ENCODE measurements around the gene NOL7.
A peak's percentile ranks its signal among the peaks of the same experiment; 100 is the strongest.

The NOL7 gene

GRCh38 chr6:13597073-13597472, 18.1 kb upstream of the NOL7 start:
- no peak for DNase-seq

- no peak for DNase-seq
Measured at GRCh38 chr6:13600036-13600435, 15.1 kb upstream of the NOL7 start.

GRCh38 chr6:13604135-13604534, 11.0 kb upstream of the NOL7 start:
- no peak for DNase-seq

- DNase-seq: no peak
Measured at GRCh38 chr6:13604546-13605416, 10.4 kb upstream of the NOL7 start.

- DNase-seq: no peak
Measured at GRCh38 chr6:13605634-13606033, 9.5 kb upstream of the NOL7 start.

- DNase-seq: no peak
Measured at GRCh38 chr6:13611715-13612114, 3.4 kb upstream of the NOL7 start.

GRCh38 chr6:13613029-13613594, 2.0 kb upstream of the NOL7 start:
- no peak for DNase-seq

GRCh38 chr6:13614126-13614925, 809 bp upstream of the NOL7 start:
- DNase-seq: peak in 1 of 2 donors; percentile 50

GRCh38 chr6:13615792-13616120, 621 bp downstream of the NOL7 start:
- DNase-seq: peak in 1 of 2 donors; percentile 42

- DNase-seq: no peak
Measured at GRCh38 chr6:13617066-13617465, 1.9 kb downstream of the NOL7 start.

GRCh38 chr6:13624871-13625288, 9.7 kb downstream of the NOL7 start:
- DNase-seq: no peak

GRCh38 chr6:13629459-13630116, 14.5 kb downstream of the NOL7 start:
- DNase-seq: no peak

GRCh38 chr6:13630499-13630898, 15.4 kb downstream of the NOL7 start:
- DNase-seq: no peak

GRCh38 chr6:13633343-13633742, 18.2 kb downstream of the NOL7 start:
- no peak for DNase-seq

- no peak for DNase-seq
Measured at GRCh38 chr6:13635948-13636658, 21.0 kb downstream of the NOL7 start.

GRCh38 chr6:13638014-13638413, 22.9 kb downstream of the NOL7 start:
- no peak for DNase-seq

- DNase-seq: no peak
Measured at GRCh38 chr6:13638626-13639025, 23.5 kb downstream of the NOL7 start.

GRCh38 chr6:13641315-13641714, 26.2 kb downstream of the NOL7 start:
- no peak for DNase-seq

- no peak for DNase-seq
Measured at GRCh38 chr6:13643125-13643524, 28.0 kb downstream of the NOL7 start.

GRCh38 chr6:13648850-13649249, 33.7 kb downstream of the NOL7 start:
- DNase-seq: no peak

- DNase-seq: no peak
Measured at GRCh38 chr6:13649393-13649792, 34.3 kb downstream of the NOL7 start.

GRCh38 chr6:13653296-13653695, 38.2 kb downstream of the NOL7 start:
- no peak for DNase-seq
